GM13976 (cell line): ENCODE measurements around the gene RAB11FIP4.

Experiments used
- DNase-seq: peaks from one replicate; pipeline ENCODE4 v3.0.0; 2012; ENCODE audit warnings: low spot score
- in situ Hi-C: fragments of 300-500 bp; cut with MboI; formaldehyde crosslinking; loops from one replicate; pipeline ENCODE4 v1.12.0; 2022; ENCODE audit warnings: low sequenced_read_pairs, mixed read lengths, inconsistent platforms; ENCODE audit not compliant: unreplicated experiment
- TF ChIP-seq, protein P1 (sequence below): IDR thresholded peaks from 2 replicates; pipeline ENCODE4 v1.5.1; 2012; ENCODE audit warnings: borderline replicate concordance, mild to moderate bottlenecking; ENCODE audit not compliant: insufficient read depth; ENCODE audit errors: extremely low read depth, missing control alignments, control extremely low read depth

RAB11FIP4 gene

DNA sequence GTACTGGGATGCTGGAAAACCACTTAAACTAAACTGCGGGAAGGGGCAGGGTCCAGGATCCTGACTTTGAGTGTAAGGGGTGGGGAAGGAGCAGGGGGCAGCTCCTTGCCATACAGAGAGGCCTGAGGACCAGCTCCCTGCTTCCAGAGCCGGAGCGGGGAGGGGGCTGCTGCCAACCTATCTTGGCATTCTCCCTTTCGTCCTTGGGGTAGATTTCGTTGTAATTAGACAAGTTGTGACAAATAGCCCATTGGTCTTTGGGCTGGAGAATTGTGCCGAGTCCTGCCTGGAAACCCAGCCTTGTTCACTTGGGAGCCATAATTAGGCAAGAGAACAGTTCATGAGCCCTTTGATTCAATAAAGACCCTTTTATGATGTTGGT, 175.5 kb downstream of the RAB11FIP4 start:
- in situ Hi-C loops: no loop called here

GRCh38 chr17:31568121-31568520, 176.6 kb downstream of the RAB11FIP4 start:
- in situ Hi-C loops: no loop called here
- DNase-seq: no peak
- TF ChIP-seq, protein P1, sequence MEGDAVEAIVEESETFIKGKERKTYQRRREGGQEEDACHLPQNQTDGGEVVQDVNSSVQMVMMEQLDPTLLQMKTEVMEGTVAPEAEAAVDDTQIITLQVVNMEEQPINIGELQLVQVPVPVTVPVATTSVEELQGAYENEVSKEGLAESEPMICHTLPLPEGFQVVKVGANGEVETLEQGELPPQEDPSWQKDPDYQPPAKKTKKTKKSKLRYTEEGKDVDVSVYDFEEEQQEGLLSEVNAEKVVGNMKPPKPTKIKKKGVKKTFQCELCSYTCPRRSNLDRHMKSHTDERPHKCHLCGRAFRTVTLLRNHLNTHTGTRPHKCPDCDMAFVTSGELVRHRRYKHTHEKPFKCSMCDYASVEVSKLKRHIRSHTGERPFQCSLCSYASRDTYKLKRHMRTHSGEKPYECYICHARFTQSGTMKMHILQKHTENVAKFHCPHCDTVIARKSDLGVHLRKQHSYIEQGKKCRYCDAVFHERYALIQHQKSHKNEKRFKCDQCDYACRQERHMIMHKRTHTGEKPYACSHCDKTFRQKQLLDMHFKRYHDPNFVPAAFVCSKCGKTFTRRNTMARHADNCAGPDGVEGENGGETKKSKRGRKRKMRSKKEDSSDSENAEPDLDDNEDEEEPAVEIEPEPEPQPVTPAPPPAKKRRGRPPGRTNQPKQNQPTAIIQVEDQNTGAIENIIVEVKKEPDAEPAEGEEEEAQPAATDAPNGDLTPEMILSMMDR: no peak

More for the DNA sequence above, 175.5 kb downstream of the RAB11FIP4 start:
- DNase-seq: no peak
- TF ChIP-seq, protein P1: no peak

- in situ Hi-C loops: no loop called here
- TF ChIP-seq, protein P1: no peak
Measured at GRCh38 chr17:31568539-31568938, 177.1 kb downstream of the RAB11FIP4 start.

DNA sequence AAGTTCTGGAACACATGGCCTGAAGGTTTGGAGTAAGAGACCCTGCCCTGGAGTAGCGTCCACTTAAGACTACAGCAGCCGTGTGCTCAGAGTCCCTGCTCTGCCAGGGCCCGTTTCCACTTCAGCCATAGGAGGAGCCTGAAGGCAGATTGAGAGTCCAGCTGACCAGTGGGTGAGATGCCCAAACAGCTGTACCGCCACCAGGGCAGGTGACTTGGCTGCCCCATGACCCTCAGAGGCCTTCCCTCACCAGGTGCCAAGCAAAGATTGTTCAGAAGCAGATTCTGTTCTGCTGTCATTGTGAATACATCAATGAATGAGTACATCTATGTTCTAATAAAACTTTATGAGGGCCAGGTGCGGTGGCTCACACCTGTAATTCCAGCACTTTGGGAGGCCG, 178.8 kb downstream of the RAB11FIP4 start:
- in situ Hi-C loops: no loop called here
- TF ChIP-seq, protein P1: no peak
- DNase-seq: no peak

More at GRCh38 chr17:31568539-31568938, 177.1 kb downstream of the RAB11FIP4 start:
- no peak for DNase-seq

GRCh38 chr17:31570951-31571892, 179.7 kb downstream of the RAB11FIP4 start:
- DNase-seq: no peak
- in situ Hi-C loops: no loop called here
- TF ChIP-seq, protein P1: no peak

DNA sequence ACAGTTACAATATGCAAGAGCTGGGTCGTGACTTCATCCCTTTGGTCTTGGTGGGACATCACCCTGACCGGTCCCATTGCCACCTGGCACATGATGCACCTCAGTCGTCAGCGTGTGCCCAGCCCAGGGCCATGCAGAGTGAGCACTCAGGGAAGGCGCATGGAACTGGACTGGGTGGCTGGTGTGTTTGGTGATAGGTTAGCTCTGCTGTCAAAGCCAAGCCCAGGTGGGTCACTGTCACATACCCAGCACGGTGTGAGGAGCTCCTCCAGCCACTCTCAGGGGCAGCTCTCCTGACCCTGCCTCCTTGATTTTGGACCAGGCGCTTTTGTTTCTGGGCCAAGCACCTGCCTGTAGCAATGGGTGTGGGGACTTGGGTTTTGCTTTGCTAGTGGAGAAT, 180.9 kb downstream of the RAB11FIP4 start:
- no peak for DNase-seq
- in situ Hi-C loops: no loop called here
- TF ChIP-seq, protein P1: no peak

DNA sequence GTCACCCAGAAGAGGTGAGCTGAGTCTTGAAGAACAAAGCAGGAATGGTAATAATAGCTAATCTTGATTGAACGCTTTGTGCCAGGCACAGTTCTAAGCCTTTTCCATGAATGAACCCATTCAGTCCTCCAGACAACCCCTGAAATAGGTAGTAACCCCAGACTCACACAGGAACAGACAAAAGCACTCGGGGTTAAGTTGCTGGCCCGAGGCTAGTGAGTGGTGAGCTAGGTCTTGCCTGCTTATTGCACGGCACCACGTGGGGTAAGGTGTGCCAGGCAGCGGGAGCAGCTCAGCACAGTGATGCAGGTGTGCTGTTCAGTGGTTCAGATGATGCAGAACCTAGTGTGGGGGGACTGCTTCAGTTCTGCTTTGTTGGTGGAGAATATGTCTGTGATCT, 181.6 kb downstream of the RAB11FIP4 start:
- DNase-seq: no peak
- TF ChIP-seq, protein P1: no peak
- in situ Hi-C loops: no loop called here
